CD4-positive, alpha-beta T cell treated with Interleukin-1 beta for 1 hour (primary cell): ENCODE measurements around the gene UBB.

Experiments
- DNase-seq, 2 donors: peaks; one replicate each; pipeline ENCODE4 v3.0.0-alpha.2; 2020 to 2022

The UBB gene

GRCh38 chr17:16380640-16381495 lies at the start of gene UBB:
TSS of gene UBB (plus strand) at chr17:16381091. CDS start at chr17:16381908, 817 bp downstream.
- DNase-seq, result peak; percentile 98 to 99

DNA sequence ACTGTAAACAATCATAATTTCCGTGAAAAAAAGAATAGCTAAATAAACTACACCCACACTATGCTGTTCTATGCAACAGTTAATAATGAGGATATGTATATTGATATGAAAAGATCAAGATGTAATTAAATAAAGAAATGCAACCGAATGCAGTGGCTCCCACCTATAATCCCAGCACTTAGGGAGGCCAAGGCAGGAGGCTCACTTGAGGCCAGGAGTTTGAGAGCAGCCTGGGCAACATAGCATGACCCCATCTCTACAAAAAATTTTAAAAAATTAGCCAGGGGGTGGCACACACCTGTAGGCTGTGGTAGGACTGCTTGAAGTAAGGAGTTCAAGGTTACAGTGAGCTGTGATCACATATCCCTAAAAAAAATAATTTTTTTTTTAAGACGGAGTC lies 42.5 kb upstream of the UBB start:
- DNase-seq, result no peak

DNA sequence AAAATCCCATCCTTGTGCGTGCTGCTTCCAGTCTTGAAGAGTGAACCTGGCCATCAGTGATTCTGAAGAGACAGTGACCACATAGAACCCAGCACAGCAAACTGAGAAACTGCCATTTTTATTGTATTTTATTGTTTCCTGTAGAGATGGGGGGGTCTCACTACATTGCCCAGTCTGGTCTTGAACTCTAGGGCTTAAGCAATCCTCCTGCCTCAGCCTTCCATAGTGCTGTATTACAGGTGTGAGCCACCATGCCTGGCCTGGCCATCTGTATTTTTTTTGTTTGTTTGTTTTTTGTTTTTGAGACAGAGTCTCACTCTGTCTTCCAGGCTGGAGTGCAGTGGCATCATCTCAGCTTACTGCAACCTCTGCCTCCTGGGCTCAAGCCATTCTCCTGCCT lies 41.5 kb upstream of the UBB start:
- no peak for DNase-seq

GRCh38 chr17:16339959-16340358 lies 40.9 kb upstream of the UBB start:
- no peak for DNase-seq

- DNase-seq, result no peak
Observed at GRCh38 chr17:16342979-16343378, 37.9 kb upstream of the UBB start.

- DNase-seq, result no peak
Observed at GRCh38 chr17:16343569-16343968, 37.3 kb upstream of the UBB start.

- DNase-seq, result no peak
Observed at GRCh38 chr17:16345565-16345964, 35.3 kb upstream of the UBB start.

DNA sequence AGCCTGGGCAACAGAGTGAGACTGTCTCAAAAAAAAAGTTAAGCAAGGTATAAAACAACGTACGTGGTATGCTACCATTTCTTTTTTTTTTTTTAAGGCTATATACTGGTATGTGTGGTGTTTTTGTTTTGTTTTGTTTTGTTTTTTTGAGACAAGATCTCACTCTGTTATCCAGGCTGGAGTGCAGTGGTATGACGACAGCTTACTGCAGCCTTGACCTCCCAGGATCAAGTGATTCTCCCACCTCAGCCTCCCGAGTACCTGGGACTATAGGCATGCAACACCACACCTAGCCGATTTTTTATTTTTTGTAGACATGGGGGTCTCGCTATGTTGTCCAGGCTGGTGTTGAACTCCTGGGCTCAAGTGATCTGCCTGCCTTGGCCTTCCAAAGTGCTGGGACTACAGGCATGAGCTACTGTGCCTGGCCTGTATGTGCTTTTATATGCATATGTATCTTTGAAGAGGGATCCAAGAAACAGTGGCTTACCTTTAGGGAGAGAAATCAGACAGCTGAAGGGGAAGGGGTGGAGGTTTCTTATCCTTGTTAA lies 34.1 kb upstream of the UBB start:
- no peak for DNase-seq

GRCh38 chr17:16348586-16348985 lies 32.3 kb upstream of the UBB start:
- no peak for DNase-seq

DNA sequence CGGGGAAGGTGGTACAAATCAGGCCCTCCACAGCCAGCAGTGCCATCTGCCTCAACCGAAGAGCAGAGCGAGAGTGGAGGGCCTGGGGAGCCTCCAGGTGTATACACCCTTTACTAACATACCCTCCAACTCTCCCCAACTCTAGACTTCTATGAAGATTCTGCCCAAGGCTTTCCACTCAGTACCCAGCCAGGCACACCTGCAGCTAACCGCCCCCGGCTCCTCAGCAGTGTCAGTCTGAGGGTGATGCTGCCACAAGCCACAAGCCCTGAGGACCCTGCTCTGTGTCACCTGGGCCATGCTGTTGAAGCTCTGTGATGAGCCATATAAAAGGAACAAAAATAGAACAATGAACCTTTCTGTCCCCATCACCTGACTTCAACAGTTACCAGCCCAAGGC lies 31.5 kb upstream of the UBB start:
- no peak for DNase-seq

- no peak for DNase-seq
Observed at GRCh38 chr17:16351831-16352230, 29.1 kb upstream of the UBB start.

GRCh38 chr17:16352303-16352666 lies 28.6 kb upstream of the UBB start:
- DNase-seq, result peak in 1 of 2 donors; percentile 5

DNA sequence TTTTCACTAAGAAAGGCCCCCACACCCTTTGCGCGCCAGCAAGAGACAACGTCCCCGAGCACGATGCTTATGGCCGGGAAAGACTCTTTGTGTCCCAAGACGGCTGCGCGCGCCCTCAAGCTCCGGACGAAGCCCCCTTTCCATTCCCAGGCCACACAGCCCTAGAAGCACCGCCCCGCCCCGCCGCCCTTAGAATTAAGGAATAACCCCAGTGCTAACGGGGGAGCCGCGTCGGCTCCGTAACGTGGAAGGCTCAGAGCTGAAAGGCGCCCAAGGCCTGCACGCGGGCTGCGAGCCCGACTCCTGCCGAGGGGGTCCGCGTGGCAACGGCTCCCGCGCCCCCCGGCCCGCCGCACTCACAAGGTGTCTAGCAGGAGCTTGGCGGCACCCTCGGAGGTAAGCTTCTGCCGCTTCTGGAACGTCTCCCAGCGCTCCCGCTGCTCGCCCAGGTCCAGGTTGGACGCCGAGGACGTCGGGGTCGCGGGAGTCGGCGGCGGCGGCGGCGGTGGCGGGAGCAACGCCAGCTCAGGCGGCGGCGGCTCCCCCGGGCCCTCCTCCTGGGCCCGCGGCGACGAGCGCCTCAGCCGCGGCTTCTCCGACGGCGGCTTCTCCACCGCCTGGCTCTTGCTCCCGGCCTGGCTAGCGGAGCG lies 28.1 kb upstream of the UBB start:
- DNase-seq, result peak in 1 of 2 donors; percentile 4

GRCh38 chr17:16353317-16354174 lies 27.3 kb upstream of the UBB start, which contains the start of gene CENPV:
TSS of gene CENPV (minus strand) at chr17:16353469. CDS start at chr17:16353436, 33 bp downstream.
- peak; percentile 75 to 76 for DNase-seq

GRCh38 chr17:16354585-16354984 lies 26.3 kb upstream of the UBB start:
- no peak for DNase-seq

DNA sequence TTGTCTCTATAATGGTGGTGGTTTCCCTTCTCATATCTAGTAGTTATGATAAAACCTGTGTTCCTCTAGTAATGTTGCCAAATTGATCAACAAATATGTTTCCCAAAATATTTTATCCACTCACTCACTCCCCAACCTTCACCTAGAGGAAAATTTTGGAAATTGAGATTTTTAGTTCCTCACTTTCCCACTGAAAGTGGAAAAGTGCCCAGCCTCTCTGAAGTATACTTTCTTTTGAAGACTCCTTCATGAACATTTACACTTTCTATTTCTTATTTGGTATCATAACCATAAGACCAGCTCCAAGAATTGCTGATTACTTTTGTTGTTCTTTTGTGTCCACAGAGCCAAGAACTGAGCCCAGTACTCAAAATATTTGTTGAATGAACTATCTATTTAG lies 22.5 kb upstream of the UBB start:
- no peak for DNase-seq

GRCh38 chr17:16361874-16362273 lies 19.0 kb upstream of the UBB start:
- no peak for DNase-seq

DNA sequence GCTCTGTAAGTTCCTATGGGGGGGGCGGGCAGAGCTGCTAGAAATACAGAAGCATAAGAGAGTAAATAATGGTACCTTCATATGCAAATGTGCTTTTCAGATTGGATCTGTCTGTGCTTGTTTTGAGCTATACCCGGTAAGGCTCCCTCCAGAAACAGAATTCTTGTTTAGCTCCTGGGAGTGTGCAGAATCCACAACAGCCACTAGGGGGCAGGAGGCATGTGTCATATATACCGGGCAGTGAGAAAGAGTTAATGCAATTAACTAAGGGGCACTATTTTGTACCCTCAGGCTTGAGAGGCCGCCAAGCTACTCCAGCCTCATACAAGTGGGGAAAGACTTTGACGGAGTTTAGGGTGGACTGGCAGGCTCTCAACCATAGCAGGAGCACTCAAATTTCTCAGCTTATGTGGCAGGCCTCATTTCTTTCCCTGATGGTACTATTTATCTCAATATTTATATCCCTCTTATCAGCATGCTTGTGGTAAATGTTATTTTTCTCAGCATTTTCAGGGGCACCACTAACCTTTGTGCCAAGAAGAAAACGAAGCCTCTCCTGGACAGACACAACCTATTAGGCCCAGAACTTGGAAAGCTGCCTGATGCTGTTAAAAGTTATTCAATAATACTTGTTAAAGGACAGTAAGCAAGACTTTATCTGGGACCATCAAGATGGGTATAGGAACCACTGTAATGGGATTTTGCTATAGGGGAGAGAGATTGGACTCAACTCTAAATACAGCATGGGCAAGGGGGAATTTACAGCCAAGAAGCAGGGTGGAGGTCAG lies 16.9 kb upstream of the UBB start:
- peak; percentile 72 to 79 for DNase-seq

- DNase-seq, result no peak
Observed at GRCh38 chr17:16364625-16365024, 16.3 kb upstream of the UBB start.

GRCh38 chr17:16371742-16372141 lies 9.1 kb upstream of the UBB start:
- DNase-seq, result no peak

GRCh38 chr17:16374146-16374938 lies 6.5 kb upstream of the UBB start:
- DNase-seq, result no peak
